Mesendoderm (in vitro differentiated cells): ENCODE results near the gene GP1BB.

Experiments
- DNase-seq: peaks from one replicate; pipeline ENCODE4 v3.0.0; 2013
- H2AK5ac ChIP-seq: 2 replicates; pipeline ENCODE4 v1.6.1; 2013; ENCODE audit warnings: low read length, inconsistent platforms
- H2BK120ac ChIP-seq: 2 replicates; pipeline ENCODE4 v1.6.1; 2013; ENCODE audit warnings: low read depth, mild to moderate bottlenecking, low read length, moderate library complexity, mixed read lengths
- H2BK15ac ChIP-seq: replicated peaks from 2 replicates; pipeline ENCODE4 v1.6.1; 2013; ENCODE audit warnings: low read depth, mild to moderate bottlenecking, moderate library complexity
- H2BK5ac ChIP-seq: 2 replicates; pipeline ENCODE4 v1.6.1; 2013; ENCODE audit warnings: low read length, inconsistent platforms
- H3K18ac ChIP-seq: 2 replicates; pipeline ENCODE4 v1.6.1; 2013; ENCODE audit warnings: mild to moderate bottlenecking, low read length, mixed read lengths
- H3K23ac ChIP-seq: one replicate; pipeline ENCODE4 v1.6.1; 2013; ENCODE audit warnings: low read length
- H3K27ac ChIP-seq: 2 replicates; pipeline ENCODE4 v1.5.1; 2013; ENCODE audit warnings: low read depth, mild to moderate bottlenecking, inconsistent platforms, low read length, moderate library complexity
- H3K27me3 ChIP-seq: 2 replicates; pipeline ENCODE4 v1.6.1; 2013; ENCODE audit warnings: low read length, control low read depth, mild to moderate bottlenecking, inconsistent platforms; ENCODE audit not compliant: insufficient read depth, poor library complexity
- H3K36me3 ChIP-seq: 2 replicates; pipeline ENCODE4 v1.6.1; 2013; ENCODE audit warnings: low read length, inconsistent platforms; ENCODE audit not compliant: control insufficient read depth, insufficient read depth
- H3K4ac ChIP-seq: one replicate; pipeline ENCODE4 v1.6.1; 2013; ENCODE audit warnings: low read depth, mild to moderate bottlenecking, low read length, moderate library complexity
- H3K4me1 ChIP-seq: 2 replicates; pipeline ENCODE4 v1.6.1; 2013; ENCODE audit warnings: low read depth, low read length, inconsistent platforms; ENCODE audit not compliant: control insufficient read depth
- H3K4me2 ChIP-seq: 2 replicates; pipeline ENCODE4 v1.6.1; 2013; ENCODE audit warnings: low read length
- H3K4me3 ChIP-seq: 2 replicates; pipeline ENCODE4 v1.5.1; 2013; ENCODE audit warnings: mild to moderate bottlenecking, low read length
- H3K56ac ChIP-seq: one replicate; pipeline ENCODE4 v1.6.1; 2013; ENCODE audit warnings: low read length
- H3K79me1 ChIP-seq: 2 replicates; pipeline ENCODE4 v1.6.1; 2013; ENCODE audit warnings: low read length, inconsistent platforms
- H3K79me2 ChIP-seq: 2 replicates; pipeline ENCODE4 v1.6.1; 2013; ENCODE audit warnings: mild to moderate bottlenecking, low read length; ENCODE audit not compliant: control insufficient read depth, insufficient read depth
- H3K9ac ChIP-seq: 2 replicates; pipeline ENCODE4 v1.6.1; 2013; ENCODE audit warnings: low read length, inconsistent platforms
- H4K5ac ChIP-seq: one replicate; pipeline ENCODE4 v1.6.1; 2013; ENCODE audit warnings: low read length
- H4K8ac ChIP-seq: one replicate; pipeline ENCODE4 v1.6.1; 2013; ENCODE audit warnings: low read depth, mild to moderate bottlenecking, control low read depth, low read length, moderate library complexity
- WGBS: extraction: QIAGEN DNeasy Blood & Tissue Kit; methylation state at CpG from one replicate; pipeline ENCODE4 v1.1.7; 2013; ENCODE audit warnings: low lambda C conversion rate, missing lambda C conversion rate; ENCODE audit not compliant: insufficient coverage; ENCODE audit errors: extremely low coverage; 5-methylcytosine and 5-hydroxymethylcytosine counted together

GP1BB gene

DNA sequence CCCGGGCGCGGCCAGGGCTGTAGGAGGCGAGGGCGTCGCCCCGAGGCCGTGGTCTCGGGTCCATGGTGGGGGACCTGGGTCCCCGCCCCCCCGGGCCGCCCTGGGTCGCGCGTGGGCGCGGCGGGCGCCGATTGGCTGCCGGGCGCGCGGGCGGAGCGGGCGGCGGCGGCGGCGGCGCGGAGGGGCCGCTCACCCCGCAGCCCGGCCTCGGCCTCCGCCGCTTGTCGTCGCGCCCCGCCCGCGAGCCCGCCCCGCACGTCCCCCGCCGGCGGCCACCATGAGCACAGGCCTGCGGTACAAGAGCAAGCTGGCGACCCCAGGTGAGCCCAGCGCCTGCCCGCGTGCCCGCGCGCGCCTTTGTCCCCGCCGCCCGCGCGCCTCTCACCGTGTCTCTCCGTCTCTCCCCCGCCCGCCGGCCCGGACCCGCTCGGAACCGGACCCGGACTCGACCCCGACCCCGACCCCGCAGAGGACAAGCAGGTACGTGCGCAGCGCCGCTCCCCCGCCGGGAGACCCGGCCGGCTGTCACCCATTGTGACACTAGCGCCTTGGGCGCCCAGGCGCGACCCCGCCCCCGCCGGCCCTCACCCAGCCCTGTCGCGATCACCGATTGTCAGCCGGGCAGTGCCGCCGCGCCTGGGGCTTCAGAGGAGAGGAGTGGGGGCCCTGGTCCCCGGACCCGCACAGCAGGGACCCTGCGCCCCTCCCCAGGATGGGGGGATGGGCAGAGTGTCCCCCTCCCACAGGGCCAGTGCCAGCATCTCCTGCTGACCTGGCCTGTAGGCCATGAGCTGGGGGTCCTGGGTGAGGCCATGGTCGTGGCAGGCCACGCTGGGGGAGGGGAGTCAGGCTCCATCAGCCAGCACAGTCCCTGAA lies 8.8 kb upstream of the GP1BB start, which contains the start of gene SEPTIN5:
Gene SEPTIN5, plus strand, starts transcription at position 192 of the 876 bp plus-strand sequence. Its CDS starts 86 bp downstream, at position 278.
- Histone ChIP-seq H3K4me1 (peaks cover 8% of the 10 kb centered on the region), H3K36me3 (no peaks in the 10 kb centered on the region), H4K5ac (no peak within 1 kb of the TSS), H3K4me2 (peak within 1 kb of the TSS; percentile 59), H3K4me3 (peak within 1 kb of the TSS; percentile 36), H3K56ac (peak within 1 kb of the TSS; percentile 88), H3K79me2 (no peaks in the 10 kb centered on the region), H3K9ac (peak within 1 kb of the TSS; percentile 67), H2BK120ac (no peak within 1 kb of the TSS), H4K8ac (no peak within 1 kb of the TSS), H2BK5ac (no peak within 1 kb of the TSS), H3K18ac (peak within 1 kb of the TSS; percentile 7), H3K4ac (peak within 1 kb of the TSS; percentile 25), H3K27ac (no peak within 1 kb of the TSS), H3K79me1 (no peaks in the 10 kb centered on the region), H2AK5ac (peak within 1 kb of the TSS; percentile 65), H2BK15ac (no peak within 1 kb of the TSS), H3K23ac (peak within 1 kb of the TSS; percentile 66), H3K27me3 (peaks cover 6% of the 10 kb centered on the region)
- no peak for DNase-seq
- no CpG with 5 or more reads among the region's 106 CpGs for WGBS

DNA sequence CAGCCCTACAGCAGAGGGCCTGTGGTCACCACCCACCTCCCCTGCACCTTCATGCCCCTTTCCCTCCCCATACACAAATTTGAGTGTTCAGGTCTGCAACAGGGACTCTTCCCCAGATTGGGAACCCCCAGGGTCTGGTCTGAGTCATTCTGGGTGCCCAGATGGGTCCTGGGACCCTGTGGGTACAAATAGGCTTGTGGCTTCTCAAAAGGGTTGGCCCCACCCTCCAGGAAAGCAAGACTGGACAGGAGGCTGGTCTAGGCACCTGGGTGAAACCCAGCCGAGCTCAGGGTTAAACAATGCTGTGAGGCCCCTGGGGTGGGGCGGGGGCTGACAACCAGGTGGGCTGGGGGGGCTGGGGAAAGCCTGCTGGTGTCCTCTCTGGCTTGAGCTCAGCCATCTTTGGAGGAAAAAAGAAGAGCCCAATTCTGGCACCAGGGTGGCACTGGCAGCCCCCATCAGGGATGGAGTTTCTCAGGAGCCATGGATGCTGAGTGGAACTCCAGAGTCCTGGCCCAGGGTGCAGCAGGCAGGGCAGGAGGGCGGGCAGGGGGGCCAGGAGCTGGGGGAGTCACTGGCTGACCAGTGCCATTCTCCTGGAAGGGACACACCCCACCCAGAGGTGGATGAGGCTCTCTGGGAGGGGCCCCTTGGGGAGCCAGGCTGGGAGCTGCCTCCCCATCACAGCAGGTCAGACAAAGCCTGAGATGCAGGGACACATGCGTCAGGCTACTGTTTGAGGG lies 8.0 kb upstream of the GP1BB start:
- no CpG with 5 or more reads among the region's 4 CpGs for WGBS
- H3K4me3 ChIP-seq: no peak overlapping the region
- H3K23ac ChIP-seq: peak overlapping the region; percentile 7
- no peaks in the 10 kb centered on the region for H3K79me1 ChIP-seq
- H3K27ac ChIP-seq: no peak overlapping the region
- H3K56ac ChIP-seq: peak overlapping the region; percentile 79
- no peak overlapping the region for H2BK15ac ChIP-seq
- no peak overlapping the region for H3K4ac ChIP-seq
- no peaks in the 10 kb centered on the region for H3K36me3 ChIP-seq
- no peak overlapping the region for H2BK5ac ChIP-seq
- H3K79me2 ChIP-seq: no peaks in the 10 kb centered on the region
- H3K27me3 ChIP-seq: peaks cover 8% of the 10 kb centered on the region
- H3K4me1 ChIP-seq: peaks cover 2% of the 10 kb centered on the region
- H4K5ac ChIP-seq: no peak overlapping the region
- H3K9ac ChIP-seq: peak overlapping the region; percentile 67
- H3K18ac ChIP-seq: no peak overlapping the region
- DNase-seq: no peak
- H3K4me2 ChIP-seq: peak overlapping the region; percentile 59
- H2BK120ac ChIP-seq: no peak overlapping the region
- H2AK5ac ChIP-seq: no peak overlapping the region
- no peak overlapping the region for H4K8ac ChIP-seq

DNA sequence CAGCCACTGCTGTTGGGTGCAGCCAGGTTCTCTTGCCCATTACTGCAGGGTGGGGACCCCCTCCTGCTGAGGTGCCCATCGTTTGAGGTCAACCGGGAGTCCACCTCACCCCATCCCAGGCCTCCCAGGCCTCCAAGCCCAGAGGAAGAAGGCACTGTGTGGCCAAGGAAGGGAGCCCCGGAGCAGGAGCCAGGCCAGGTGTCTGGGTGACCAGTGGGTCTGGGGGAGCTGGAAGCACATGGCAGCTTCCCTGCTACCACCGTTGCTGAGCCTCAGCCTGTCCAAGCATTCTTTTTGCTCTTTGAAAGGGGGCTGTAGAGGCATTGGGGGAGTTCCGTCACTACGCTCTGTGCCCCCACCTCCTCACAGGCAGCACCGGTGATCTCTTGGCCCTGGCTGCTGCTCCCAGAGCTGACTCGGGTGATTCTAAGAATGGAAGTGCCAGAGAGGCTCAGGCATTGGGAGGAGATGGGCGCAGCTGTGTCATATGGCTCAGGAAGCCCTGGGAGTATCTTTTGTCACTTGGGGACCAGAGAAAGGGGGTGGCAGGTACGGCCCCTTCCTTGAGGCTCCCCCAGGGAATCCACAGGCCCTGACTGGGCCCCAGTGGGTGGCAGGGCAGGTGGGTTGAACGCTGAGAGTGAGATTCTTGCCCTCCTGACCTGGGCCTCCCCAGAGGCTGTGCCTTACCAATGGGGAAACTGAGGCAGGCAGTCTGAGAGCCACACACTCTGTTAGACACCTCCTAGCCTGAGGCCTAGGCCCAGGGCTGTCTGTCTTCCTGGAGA lies 7.1 kb upstream of the GP1BB start:
- no peak overlapping the region for H2AK5ac ChIP-seq
- H3K79me2 ChIP-seq: no peaks in the 10 kb centered on the region
- no peak for DNase-seq
- peak overlapping the region; percentile 46 for H3K56ac ChIP-seq
- H3K4ac ChIP-seq: no peak overlapping the region
- no peak overlapping the region for H2BK15ac ChIP-seq
- H3K9ac ChIP-seq: no peak overlapping the region
- H3K18ac ChIP-seq: no peak overlapping the region
- H2BK120ac ChIP-seq: no peak overlapping the region
- peaks cover 2% of the 10 kb centered on the region for H3K4me1 ChIP-seq
- no CpG with 5 or more reads among the region's 11 CpGs for WGBS
- H3K4me2 ChIP-seq: no peak overlapping the region
- no peaks in the 10 kb centered on the region for H3K36me3 ChIP-seq
- H3K4me3 ChIP-seq: no peak overlapping the region
- H3K27ac ChIP-seq: no peak overlapping the region
- no peak overlapping the region for H4K8ac ChIP-seq
- H4K5ac ChIP-seq: no peak overlapping the region
- H3K27me3 ChIP-seq: peaks cover 15% of the 10 kb centered on the region
- H2BK5ac ChIP-seq: no peak overlapping the region
- no peaks in the 10 kb centered on the region for H3K79me1 ChIP-seq
- no peak overlapping the region for H3K23ac ChIP-seq

DNA sequence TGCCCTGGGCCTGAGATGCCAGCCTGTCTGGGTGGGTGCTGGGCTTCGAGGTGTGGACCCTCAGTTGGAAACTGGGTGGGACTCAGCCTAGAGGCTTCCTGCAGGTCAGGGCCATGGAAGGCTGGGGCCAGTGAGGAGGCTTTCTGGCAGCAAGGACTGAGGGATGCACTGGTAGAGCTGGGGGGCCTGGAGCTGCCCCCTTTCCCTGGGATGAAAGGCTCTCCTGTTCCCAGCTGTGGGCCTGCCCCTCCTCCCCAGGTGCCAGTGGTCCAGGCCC lies 6.6 kb upstream of the GP1BB start:
- Histone ChIP-seq H3K18ac (no peak overlapping the region), H3K36me3 (no peaks in the 10 kb centered on the region), H3K27me3 (peaks cover 19% of the 10 kb centered on the region), H3K23ac (no peak overlapping the region), H2BK120ac (no peak overlapping the region), H3K4me2 (no peak overlapping the region), H3K56ac (no peak overlapping the region), H3K27ac (no peak overlapping the region), H2AK5ac (no peak overlapping the region), H3K4me3 (no peak overlapping the region), H3K4ac (no peak overlapping the region), H2BK5ac (no peak overlapping the region), H3K79me2 (no peaks in the 10 kb centered on the region), H3K9ac (no peak overlapping the region), H4K8ac (no peak overlapping the region), H3K79me1 (no peaks in the 10 kb centered on the region), H3K4me1 (peaks cover 5% of the 10 kb centered on the region), H4K5ac (no peak overlapping the region), H2BK15ac (no peak overlapping the region)
- DNase-seq: no peak
- WGBS: no CpG with 5 or more reads among the region's 1 CpG

DNA sequence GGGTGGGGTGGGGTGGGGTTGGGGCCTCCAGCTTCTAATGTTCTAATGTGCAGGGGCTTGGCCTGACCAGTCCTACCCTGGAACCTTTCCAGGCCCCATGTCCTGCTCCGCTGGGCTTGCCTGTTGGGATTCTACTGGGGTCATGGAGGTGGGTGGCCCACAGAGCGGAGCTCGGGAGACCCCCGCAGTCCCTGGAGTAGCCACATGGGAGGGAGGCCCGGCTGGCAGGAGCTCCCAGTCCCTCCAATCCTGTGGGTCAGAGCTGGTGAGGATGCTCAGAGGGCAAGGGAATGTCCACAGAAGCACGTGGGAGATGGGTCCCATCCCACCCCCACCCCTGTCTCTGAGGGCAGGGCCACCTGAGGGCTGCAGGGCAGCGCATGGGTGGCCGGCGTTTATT lies 6.2 kb upstream of the GP1BB start:
- H3K56ac ChIP-seq: peak overlapping the region; percentile 15
- WGBS: no CpG with 5 or more reads among the region's 9 CpGs
- H2BK5ac ChIP-seq: no peak overlapping the region
- H3K27me3 ChIP-seq: peaks cover 19% of the 10 kb centered on the region
- no peak overlapping the region for H3K18ac ChIP-seq
- H3K4me3 ChIP-seq: no peak overlapping the region
- no peak overlapping the region for H2BK15ac ChIP-seq
- no peak for DNase-seq
- no peak overlapping the region for H3K4ac ChIP-seq
- H3K23ac ChIP-seq: no peak overlapping the region
- H3K79me2 ChIP-seq: no peaks in the 10 kb centered on the region
- peaks cover 5% of the 10 kb centered on the region for H3K4me1 ChIP-seq
- no peak overlapping the region for H3K27ac ChIP-seq
- H3K79me1 ChIP-seq: no peaks in the 10 kb centered on the region
- H3K9ac ChIP-seq: no peak overlapping the region
- H4K8ac ChIP-seq: no peak overlapping the region
- no peak overlapping the region for H2BK120ac ChIP-seq
- H4K5ac ChIP-seq: no peak overlapping the region
- H3K36me3 ChIP-seq: no peaks in the 10 kb centered on the region
- H3K4me2 ChIP-seq: no peak overlapping the region
- H2AK5ac ChIP-seq: no peak overlapping the region
